Measurements from ENCODE around the gene ECM2. TPM values are rescaled to one million over a fixed set of nuclear protein-coding genes. Genes with fewer than 3 reads are reported as not detected.

Gene ECM2
- total and polyA plus RNA-seq, 2 of the 13 experiments (the other 11 are each of a cell fraction or from before 2014, with no cell fraction given): 0.37 TPM; not detected in 1

DNA sequence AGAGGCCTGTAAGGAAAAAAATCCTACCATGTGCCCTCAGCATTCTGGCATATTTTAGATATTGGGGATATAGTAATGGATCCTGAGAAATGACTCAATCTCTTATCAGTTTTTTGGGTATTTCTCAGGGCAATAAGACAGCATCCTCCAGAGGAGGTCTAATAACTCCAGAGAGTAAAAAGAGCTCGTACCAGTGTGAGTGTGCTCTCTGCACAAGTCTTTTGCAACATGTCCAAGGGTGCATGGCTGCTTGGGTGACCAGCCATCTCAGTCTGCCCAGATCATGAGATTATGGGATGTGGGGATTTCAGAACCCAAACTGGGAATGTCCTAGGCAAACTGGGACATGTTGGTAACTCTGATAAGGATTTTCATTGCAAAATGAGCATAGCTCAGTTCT is 68.7 kb downstream of the ECM2 start:
- H3K4me2 ChIP-seq (ENCODE audit: low read depth, low read length): no peak overlapping the region
- FAIRE-seq (no peak), DNase-seq (ENCODE audit: low spot score) (no peak), ATAC-seq (no peak)
- no peak overlapping the region for H3K27ac ChIP-seq (ENCODE audit: extremely low read length, insufficient read depth, low read length)
- BruUV-seq (replicated peaks): no TSS peak
- H4K20me1 ChIP-seq (ENCODE audit: insufficient read depth, low read length): no peaks in the 10 kb centered on the region
- no peaks in the 10 kb centered on the region for H3K27me3 ChIP-seq (ENCODE audit: control insufficient read depth in 1 of 2, insufficient read depth in 2 of 2, low read length in 2 of 2)
- ChIA-PET POLR2A (no interaction called here), CTCF (ENCODE audit: low intra/inter-chr PET ratio, low total read pairs) (no interaction called here)
- intact Hi-C loops (cut with micrococcal nuclease; ENCODE audit: unreplicated experiment): no loop called here
- in situ Hi-C loops (cut with HindIII; ENCODE audit: extremely low pct_ligation_motif_present, low pct_unique_long_range_greater_than_20kb): no loop called here
- no peak overlapping the region for H2AFZ ChIP-seq (ENCODE audit: low read length)
- no peaks in the 10 kb centered on the region for H3K9me3 ChIP-seq (ENCODE audit: low read length)
- no peaks in the 10 kb centered on the region for H3K36me3 ChIP-seq (replicated peaks in 1 of 2; ENCODE audit: control insufficient read depth in 1 of 2, insufficient read depth in 2 of 2, low read length in 2 of 2)
- no peaks in the 10 kb centered on the region for H3K4me1 ChIP-seq (ENCODE audit: insufficient read depth, low read length)
- H3K9ac ChIP-seq (ENCODE audit: insufficient read depth, low read depth, low read length): no peak overlapping the region
- no peak for TF ChIP-seq NFYC (CRISPR knock-in tag; IDR thresholded peaks at IDR 0.05)
- no peak for TF ChIP-seq MEIS1 (CRISPR knock-in tag; IDR thresholded peaks at IDR 0.05; ENCODE audit: borderline replicate concordance)
- TF ChIP-seq ZFY (CRISPR knock-in tag; IDR thresholded peaks at IDR 0.05): no peak
- TF ChIP-seq, protein P1, sequence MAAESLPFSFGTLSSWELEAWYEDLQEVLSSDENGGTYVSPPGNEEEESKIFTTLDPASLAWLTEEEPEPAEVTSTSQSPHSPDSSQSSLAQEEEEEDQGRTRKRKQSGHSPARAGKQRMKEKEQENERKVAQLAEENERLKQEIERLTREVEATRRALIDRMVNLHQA (CRISPR knock-in tag; IDR thresholded peaks at IDR 0.05): no peak
- TF ChIP-seq, protein P2, sequence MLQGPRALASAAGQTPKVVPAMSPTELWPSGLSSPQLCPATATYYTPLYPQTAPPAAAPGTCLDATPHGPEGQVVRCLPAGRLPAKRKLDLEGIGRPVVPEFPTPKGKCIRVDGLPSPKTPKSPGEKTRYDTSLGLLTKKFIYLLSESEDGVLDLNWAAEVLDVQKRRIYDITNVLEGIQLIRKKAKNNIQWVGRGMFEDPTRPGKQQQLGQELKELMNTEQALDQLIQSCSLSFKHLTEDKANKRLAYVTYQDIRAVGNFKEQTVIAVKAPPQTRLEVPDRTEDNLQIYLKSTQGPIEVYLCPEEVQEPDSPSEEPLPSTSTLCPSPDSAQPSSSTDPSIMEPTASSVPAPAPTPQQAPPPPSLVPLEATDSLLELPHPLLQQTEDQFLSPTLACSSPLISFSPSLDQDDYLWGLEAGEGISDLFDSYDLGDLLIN (CRISPR knock-in tag; IDR thresholded peaks at IDR 0.05; ENCODE audit: borderline replicate concordance): no peak
- TF ChIP-seq, protein P3, sequence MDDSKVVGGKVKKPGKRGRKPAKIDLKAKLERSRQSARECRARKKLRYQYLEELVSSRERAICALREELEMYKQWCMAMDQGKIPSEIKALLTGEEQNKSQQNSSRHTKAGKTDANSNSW (CRISPR knock-in tag; IDR thresholded peaks at IDR 0.05; ENCODE audit: borderline replicate concordance): no peak
- TF ChIP-seq ZBTB8A (CRISPR knock-in tag; IDR thresholded peaks at IDR 0.05; ENCODE audit: borderline replicate concordance, low read depth): no peak
- no peak for TF ChIP-seq ZMYM3 (CRISPR knock-in tag; IDR thresholded peaks at IDR 0.05)
- no peak for TF ChIP-seq NFIC (IDR thresholded peaks at IDR 0.05; ENCODE audit: low read length)
- TF ChIP-seq, protein P4, sequence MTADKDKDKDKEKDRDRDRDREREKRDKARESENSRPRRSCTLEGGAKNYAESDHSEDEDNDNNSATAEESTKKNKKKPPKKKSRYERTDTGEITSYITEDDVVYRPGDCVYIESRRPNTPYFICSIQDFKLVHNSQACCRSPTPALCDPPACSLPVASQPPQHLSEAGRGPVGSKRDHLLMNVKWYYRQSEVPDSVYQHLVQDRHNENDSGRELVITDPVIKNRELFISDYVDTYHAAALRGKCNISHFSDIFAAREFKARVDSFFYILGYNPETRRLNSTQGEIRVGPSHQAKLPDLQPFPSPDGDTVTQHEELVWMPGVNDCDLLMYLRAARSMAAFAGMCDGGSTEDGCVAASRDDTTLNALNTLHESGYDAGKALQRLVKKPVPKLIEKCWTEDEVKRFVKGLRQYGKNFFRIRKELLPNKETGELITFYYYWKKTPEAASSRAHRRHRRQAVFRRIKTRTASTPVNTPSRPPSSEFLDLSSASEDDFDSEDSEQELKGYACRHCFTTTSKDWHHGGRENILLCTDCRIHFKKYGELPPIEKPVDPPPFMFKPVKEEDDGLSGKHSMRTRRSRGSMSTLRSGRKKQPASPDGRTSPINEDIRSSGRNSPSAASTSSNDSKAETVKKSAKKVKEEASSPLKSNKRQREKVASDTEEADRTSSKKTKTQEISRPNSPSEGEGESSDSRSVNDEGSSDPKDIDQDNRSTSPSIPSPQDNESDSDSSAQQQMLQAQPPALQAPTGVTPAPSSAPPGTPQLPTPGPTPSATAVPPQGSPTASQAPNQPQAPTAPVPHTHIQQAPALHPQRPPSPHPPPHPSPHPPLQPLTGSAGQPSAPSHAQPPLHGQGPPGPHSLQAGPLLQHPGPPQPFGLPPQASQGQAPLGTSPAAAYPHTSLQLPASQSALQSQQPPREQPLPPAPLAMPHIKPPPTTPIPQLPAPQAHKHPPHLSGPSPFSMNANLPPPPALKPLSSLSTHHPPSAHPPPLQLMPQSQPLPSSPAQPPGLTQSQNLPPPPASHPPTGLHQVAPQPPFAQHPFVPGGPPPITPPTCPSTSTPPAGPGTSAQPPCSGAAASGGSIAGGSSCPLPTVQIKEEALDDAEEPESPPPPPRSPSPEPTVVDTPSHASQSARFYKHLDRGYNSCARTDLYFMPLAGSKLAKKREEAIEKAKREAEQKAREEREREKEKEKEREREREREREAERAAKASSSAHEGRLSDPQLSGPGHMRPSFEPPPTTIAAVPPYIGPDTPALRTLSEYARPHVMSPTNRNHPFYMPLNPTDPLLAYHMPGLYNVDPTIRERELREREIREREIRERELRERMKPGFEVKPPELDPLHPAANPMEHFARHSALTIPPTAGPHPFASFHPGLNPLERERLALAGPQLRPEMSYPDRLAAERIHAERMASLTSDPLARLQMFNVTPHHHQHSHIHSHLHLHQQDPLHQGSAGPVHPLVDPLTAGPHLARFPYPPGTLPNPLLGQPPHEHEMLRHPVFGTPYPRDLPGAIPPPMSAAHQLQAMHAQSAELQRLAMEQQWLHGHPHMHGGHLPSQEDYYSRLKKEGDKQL (CRISPR knock-in tag; IDR thresholded peaks at IDR 0.05; ENCODE audit: low read depth): no peak
- no peak for TF ChIP-seq SP1 (IDR thresholded peaks at IDR 0.05)
- no peak for TF ChIP-seq SP1 (CRISPR knock-in tag; IDR thresholded peaks at IDR 0.05)
- TF ChIP-seq U2AF1 (optimal IDR thresholded peaks at IDR 0.05; ENCODE audit: low read depth, low read length): no peak
- no peak for TF ChIP-seq NBN (conservative IDR thresholded peaks at IDR 0.05)
- TF ChIP-seq ZNF747 (CRISPR knock-in tag; IDR thresholded peaks at IDR 0.05; ENCODE audit: borderline replicate concordance): no peak
- no peak for TF ChIP-seq ZNF136 (CRISPR knock-in tag; IDR thresholded peaks at IDR 0.05; ENCODE audit: low read depth)
- TF ChIP-seq NR2F2 (IDR thresholded peaks at IDR 0.05; ENCODE audit: borderline replicate concordance, low read depth): no peak
- no peak for TF ChIP-seq RBM39 (IDR thresholded peaks at IDR 0.05; ENCODE audit: low read depth, low read length, poor library complexity, severe bottlenecking)
- TF ChIP-seq ZFP62 (CRISPR knock-in tag; IDR thresholded peaks at IDR 0.05): no peak
- 82% methylated on average over 1 of the region's 1 CpG for WGBS (ENCODE audit: low lambda C conversion rate)
- no peaks in the 10 kb centered on the region for H3K79me2 ChIP-seq (ENCODE audit: insufficient read depth, low read length)
- H3K4me3 ChIP-seq (replicated peaks in 1 of 3; ENCODE audit: insufficient read depth in 1 of 3, low read depth in 2 of 3, low read length in 3 of 3): no peak overlapping the region

Measured in HepG2 (cell line).